K562 (cell line): ENCODE data around the gene P2RY14. TPM values are rescaled to one million over a fixed set of nuclear protein-coding genes. Genes with fewer than 3 reads are reported as not detected.

Experiments used
- ATAC-seq: fragments of 200-7000 bp; cut with Tn5 transposase; 3 replicates; pipeline ENCODE4 v1.9.1; 2020; ENCODE audit warnings: moderate library complexity
- BruUV-seq: library from RNA; stranded (reverse); fragments of 400-500 nt; replicated peaks from 2 replicates; lab custom pipeline; 2021; lab: Mats Ljungman, UMichigan
- CTCF ChIA-PET: fragments of 300-600 bp; formaldehyde crosslinking; extraction: SDS; loops from one replicate; lab custom pipeline; 2021; ENCODE audit warnings: low intra/inter-chr PET ratio; lab: Yijun Ruan, JAX
- POLR2A ChIA-PET: fragments of 300-600, 350-650 bp; sonication (Branson Sonifier 250); formaldehyde crosslinking; extraction: SDS; loops from one replicate; lab custom pipeline; 2021; ENCODE audit warnings: antibody characterized with exemption, inconsistent platforms; lab: Yijun Ruan, JAX
- DNase-seq, 4 experiments: peaks; one replicate each; pipeline versions ENCODE4 v3.0.0 to v3.0.0-alpha.2; 2011 to 2018; ENCODE audit warnings: low spot score in 3 of 4, mixed read lengths in 3 of 4; ENCODE audit errors: extremely low read depth in 1 of 4
- FAIRE-seq: peaks from 2 replicates; lab custom pipeline; 2011; peaks lifted over from hg19 to GRCh38; lab: Jason Lieb, UNC
- H2AFZ ChIP-seq: 2 replicates; pipeline ENCODE4 v1.6.0; 2011; ENCODE audit warnings: low read depth, low read length, control low read depth, inconsistent platforms
- H3K27ac ChIP-seq: fragments of 200-600 bp; 3 replicates; pipeline ENCODE4 v1.8.0; 2011; ENCODE audit warnings: low read depth, mild to moderate bottlenecking, control low read depth, inconsistent platforms, low read length, moderate library complexity, mixed read lengths; ENCODE audit errors: extremely low read depth
- H3K27me3 ChIP-seq, 2 experiments: fragments of 300-600 bp in 1 of 2; 2 replicates in 1 of 2; 3 replicates in 1 of 2; pipeline versions ENCODE4 v1.6.0 to v1.8.0; 2011; ENCODE audit warnings: inconsistent platforms in 2 of 2, low read length in 2 of 2, mild to moderate bottlenecking in 1 of 2, mixed read lengths in 1 of 2, moderate library complexity in 1 of 2; ENCODE audit not compliant: control insufficient read depth in 2 of 2, insufficient read depth in 2 of 2
- H3K36me3 ChIP-seq: fragments of 300-600 bp; 3 replicates; pipeline ENCODE4 v1.8.0; 2011; ENCODE audit warnings: mild to moderate bottlenecking, low read length, inconsistent platforms; ENCODE audit not compliant: control insufficient read depth, insufficient read depth
- H3K4me1 ChIP-seq, 2 experiments: fragments of 200-600 bp in 1 of 2; replicated peaks in 1 of 2; 2 replicates in 1 of 2; 3 replicates in 1 of 2; pipeline versions ENCODE4 v1.5.1 to v1.8.0; 2011; ENCODE audit warnings: inconsistent platforms in 2 of 2, low read length in 2 of 2, mild to moderate bottlenecking in 1 of 2, mixed read lengths in 1 of 2, moderate library complexity in 1 of 2; ENCODE audit not compliant: control insufficient read depth in 2 of 2, insufficient read depth in 2 of 2
- H3K4me2 ChIP-seq: 2 replicates; pipeline ENCODE4 v1.6.1; 2011; ENCODE audit warnings: low read length, control low read depth, inconsistent platforms, mixed read lengths; ENCODE audit not compliant: insufficient read depth
- H3K4me3 ChIP-seq: fragments of 200-600 bp; sonication (generic), shearing (Covaris generic); 2 replicates; pipeline ENCODE4 v1.5.1; 2016; ENCODE audit warnings: control low read depth, inconsistent platforms
- H3K79me2 ChIP-seq: fragments of 200-600 bp; 3 replicates; pipeline ENCODE4 v1.8.0; 2011; ENCODE audit warnings: low read length, inconsistent platforms; ENCODE audit not compliant: control insufficient read depth, insufficient read depth
- H3K9ac ChIP-seq, 2 experiments: 2 replicates each; pipeline versions ENCODE4 v1.6.0 to v1.6.1; 2011; ENCODE audit warnings: low read depth in 2 of 2, low read length in 2 of 2, control low read depth in 1 of 2, inconsistent platforms in 1 of 2, mild to moderate bottlenecking in 1 of 2, mixed read lengths in 1 of 2; ENCODE audit not compliant: insufficient read depth in 1 of 2
- H3K9me1 ChIP-seq: one replicate; pipeline ENCODE4 v1.6.0; 2011; ENCODE audit warnings: inconsistent platforms, mild to moderate bottlenecking, low read length, moderate library complexity; ENCODE audit not compliant: control insufficient read depth, insufficient read depth
- H3K9me3 ChIP-seq: replicated peaks from 2 replicates; pipeline ENCODE4 v1.5.1; 2011; ENCODE audit warnings: low read depth, low read length, inconsistent platforms; ENCODE audit not compliant: control insufficient read depth, insufficient read depth
- H4K20me1 ChIP-seq: replicated peaks from 2 replicates; pipeline ENCODE4 v1.6.1; 2011; ENCODE audit warnings: low read length, inconsistent platforms, mixed read lengths; ENCODE audit not compliant: control insufficient read depth, insufficient read depth
- HNRNPK ChIP-seq: fragments of 200-400 bp; formaldehyde crosslinking; IDR thresholded peaks from one replicate; pipeline ENCODE4 v1.6.1; 2018; ENCODE audit warnings: mild to moderate bottlenecking, low read depth, low read length; ENCODE audit not compliant: poor library complexity, severe bottlenecking
- NR2C1 ChIP-seq, 2 experiments: fragments of 450-650 bp; IDR thresholded peaks; 2 replicates each; pipeline ENCODE4 v1.6.1; 2017; ENCODE audit warnings: mild to moderate bottlenecking in 2 of 2, antibody characterized with exemption in 1 of 2, inconsistent platforms in 1 of 2, missing compliant biosample characterization in 1 of 2, missing genetic modification characterization in 1 of 2
- NR3C1 ChIP-seq: sonication (generic); formaldehyde crosslinking; IDR thresholded peaks from 2 replicates; pipeline ENCODE4 v1.8.1; 2022; ENCODE audit warnings: missing genetic modification reagents
- SAFB2 ChIP-seq: fragments of 200-400 bp; formaldehyde crosslinking; IDR thresholded peaks from 2 replicates; pipeline ENCODE4 v1.6.1; 2018; ENCODE audit warnings: borderline replicate concordance, low read length, low read depth, moderate library complexity; ENCODE audit not compliant: severe bottlenecking
- TSHZ1 ChIP-seq: fragments of 250-450 bp; sonication (Bioruptor Pico); IDR thresholded peaks from 2 replicates; pipeline ENCODE4 v1.4.0; 2020; ENCODE audit warnings: mild to moderate bottlenecking, moderate library complexity
- ZNF395 ChIP-seq: fragments of 200-800 bp; sonication (Bioruptor generic); IDR thresholded peaks from 2 replicates; pipeline ENCODE4 v1.6.1; 2017; ENCODE audit warnings: missing genetic modification characterization, missing compliant biosample characterization
- ZNF780A ChIP-seq: fragments of 250-450 bp; sonication (Bioruptor Pico); IDR thresholded peaks from 2 replicates; pipeline ENCODE4 v1.5.0; 2021; ENCODE audit warnings: mild to moderate bottlenecking
- WGBS: fragments of 100-300 bp; shearing (Covaris generic); methylation state at CpG from one replicate; pipeline ENCODE4 v1.1.6; 2016; ENCODE audit warnings: low coverage, mixed read lengths; ENCODE audit not compliant: insufficient coverage; ENCODE audit errors: missing lambda C conversion rate; 5-methylcytosine and 5-hydroxymethylcytosine counted together
- in situ Hi-C: fragments of 300-500 bp; cut with MboI; formaldehyde crosslinking; loops from 4 replicates; pipeline ENCODE4 v1.15.0; 2018; ENCODE audit warnings: inconsistent platforms, mixed read lengths
- intact Hi-C: fragments of 100-400 bp; cut with micrococcal nuclease; formaldehyde crosslinking; loops from 2 replicates; pipeline ENCODE4 v1.14.2; 2022
- polyA plus RNA-seq, 8 experiments: library from polyadenylated mRNA; depleted of rRNA in 4 of 8; stranded (reverse) in 5 of 8; unstranded in 3 of 8; fragments of >200 nt; fragmentation: Nextera tagmentation in 2 of 8; fragmentation: Illumina TruSeq in 1 of 8; extraction: Ambion mirVana in 2 of 8; extraction: Trizol in 1 of 8; gene quantifications; 2 replicates each; pipeline versions ENCODE4 v1.2.1 to v1.2.3, GENCODE V29; 2011 to 2014; ENCODE audit warnings: inconsistent platforms in 1 of 8, missing spikeins in 1 of 8
- total RNA-seq, 7 experiments: library from RNA; depleted of rRNA in 6 of 7; stranded (reverse); fragments of >200 nt in 6 of 7; fragmentation: Illumina TruSeq in 2 of 7; extraction: Trizol in 2 of 7; gene quantifications; 2 replicates each; pipeline versions ENCODE4 v1.2.1 to v1.2.3, GENCODE V29; 2011 to 2021; ENCODE audit warnings: low replicate concordance in 1 of 7

Gene P2RY14
- total and polyA plus RNA-seq, 9 of the 15 experiments (the other 6 are each of a cell fraction or from before 2014, with no cell fraction given): not detected

- no peak overlapping the region for H2AFZ ChIP-seq
- TF ChIP-seq SAFB2: no peak
- TF ChIP-seq HNRNPK: no peak
- no peak for TF ChIP-seq ZNF395 (CRISPR knock-in tag)
- TF ChIP-seq NR3C1 (CRISPR knock-in tag): no peak
- no peak for TF ChIP-seq NR2C1 (IDR thresholded peaks at IDR 0.05)
- no peak for TF ChIP-seq NR2C1 (tag; IDR thresholded peaks at IDR 0.05)
- no peak for TF ChIP-seq ZNF780A (CRISPR knock-in tag)
- TF ChIP-seq TSHZ1: no peak
- H3K36me3 ChIP-seq: no peaks in the 10 kb centered on the region
- POLR2A ChIA-PET: interaction anchor here (0.6 kb wide), 2 partner anchors 11 to 29 kb away, joined by 3 to 4 read pairs; partner anchors contain the start of gene P2RY14
- CTCF ChIA-PET: no interaction called here
- H3K9ac ChIP-seq: no peak overlapping the region
- no peak overlapping the region for H3K4me3 ChIP-seq
- FAIRE-seq (no peak), ATAC-seq (no peak), DNase-seq (no peak)
- no peaks in the 10 kb centered on the region for H3K79me2 ChIP-seq
- WGBS: 0% methylated on average over 3 of the region's 3 CpGs
- no peak overlapping the region for H3K4me2 ChIP-seq
- no peaks in the 10 kb centered on the region for H3K4me1 ChIP-seq
- no peaks in the 10 kb centered on the region for H3K9me3 ChIP-seq
- intact Hi-C loops: no loop called here
- no TSS peak for BruUV-seq
- in situ Hi-C loops: loop anchor here (25.0 kb wide), 1 partner anchor 588 kb away; no protein-coding TSS in a partner anchor
- no peaks in the 10 kb centered on the region for H4K20me1 ChIP-seq
- H3K9me1 ChIP-seq: no peaks in the 10 kb centered on the region
- no peak overlapping the region for H3K27ac ChIP-seq
- H3K27me3 ChIP-seq: no peaks in the 10 kb centered on the region
Observed at GRCh38 chr3:151248772-151249337, 29.5 kb downstream of the P2RY14 start.
